HG02885 (cell line): ENCODE data around the gene CNR2.
A peak's percentile ranks its signal among the peaks of the same experiment; 100 is the strongest.
"Not testable (repeated sequence)": the region's sequence is repeated elsewhere in the genome, so short reads cannot be mapped to it uniquely, and the experiment has no call there.

Source experiments
- ATAC-seq: cut with Tn5 transposase; IDR thresholded peaks from one replicate; pipeline ENCODE4 v1.9.1; 2021; ENCODE audit warnings: mild to moderate bottlenecking; ENCODE audit not compliant: unreplicated experiment, poor library complexity

The CNR2 gene

GRCh38 chr1:23913212-23913880, at the start of gene CNR2:
CNR2 (minus strand) TSS chr1:23913362; CDS start chr1:23875617, 37,745 bp downstream.
- no peak for ATAC-seq

GRCh38 chr1:23960291-23961020, 47.3 kb upstream of the CNR2 start:
- no peak for ATAC-seq

- peak; percentile 78 for ATAC-seq
Measured at GRCh38 chr1:23959461-23960290, 46.5 kb upstream of the CNR2 start, which contains the start of gene PNRC2. PNRC2 (plus strand) TSS chr1:23959828; CDS start chr1:23961458, 1,630 bp downstream.

GRCh38 chr1:23958810-23959460, 45.8 kb upstream of the CNR2 start:
- peak; percentile 67 for ATAC-seq

- not testable (repeated sequence) for ATAC-seq
Measured at GRCh38 chr1:23958040-23958809, 45.1 kb upstream of the CNR2 start.

- no peak for ATAC-seq
Measured at GRCh38 chr1:23957096-23957495, 43.9 kb upstream of the CNR2 start.

GRCh38 chr1:23953020-23953419, 39.9 kb upstream of the CNR2 start:
- no peak for ATAC-seq

- no peak for ATAC-seq
Measured at GRCh38 chr1:23947366-23947765, 34.2 kb upstream of the CNR2 start.

GRCh38 chr1:23936481-23937176, 23.5 kb upstream of the CNR2 start:
- no peak for ATAC-seq

- ATAC-seq, result no peak
Measured at GRCh38 chr1:23931491-23931880, 18.3 kb upstream of the CNR2 start.

GRCh38 chr1:23930861-23931490, 17.8 kb upstream of the CNR2 start:
- no peak for ATAC-seq

- ATAC-seq, result no peak
Measured at GRCh38 chr1:23930270-23930669, 17.1 kb upstream of the CNR2 start.

- no peak for ATAC-seq
Measured at GRCh38 chr1:23928789-23929188, 15.6 kb upstream of the CNR2 start.

- no peak for ATAC-seq
Measured at GRCh38 chr1:23927097-23927496, 13.9 kb upstream of the CNR2 start.

GRCh38 chr1:23925279-23925678, 12.1 kb upstream of the CNR2 start:
- no peak for ATAC-seq

GRCh38 chr1:23924601-23925000, 11.4 kb upstream of the CNR2 start:
- no peak for ATAC-seq

GRCh38 chr1:23923592-23924499, 10.7 kb upstream of the CNR2 start:
- ATAC-seq, result no peak
